Muscle layer of duodenum (tissue), 2 donors: Measurements from ENCODE around the gene TMEM115.
A peak's percentile ranks its signal among the peaks of the same experiment; 100 is the strongest.

ENCODE experiments used
- H3K27ac ChIP-seq: one replicate; pipeline ENCODE4 v1.7.0; 2013; ENCODE audit warnings: mild to moderate bottlenecking, low read length
- H3K27me3 ChIP-seq: one replicate; pipeline ENCODE4 v1.7.0; 2013; ENCODE audit warnings: low read depth, mild to moderate bottlenecking, control low read depth, low read length
- H3K36me3 ChIP-seq, 2 donors: one replicate each; pipeline ENCODE4 v1.7.0; 2013; ENCODE audit warnings: low read length in 2 of 2, control low read depth in 1 of 2, mild to moderate bottlenecking in 1 of 2; ENCODE audit not compliant: insufficient read depth in 2 of 2, control insufficient read depth in 1 of 2
- H3K4me1 ChIP-seq, 2 donors: one replicate each; pipeline ENCODE4 v1.7.0; 2013; ENCODE audit warnings: low read length in 2 of 2, mild to moderate bottlenecking in 2 of 2, control low read depth in 1 of 2, moderate library complexity in 1 of 2; ENCODE audit not compliant: insufficient read depth in 2 of 2, control insufficient read depth in 1 of 2
- H3K4me3 ChIP-seq, 2 donors: one replicate each; pipeline ENCODE4 v1.7.0; 2013; ENCODE audit warnings: low read length in 2 of 2, low read depth in 1 of 2, mild to moderate bottlenecking in 1 of 2
- H3K9me3 ChIP-seq, 2 donors: one replicate each; pipeline ENCODE4 v1.7.0; 2013; ENCODE audit warnings: low read length in 2 of 2, control low read depth in 1 of 2, mild to moderate bottlenecking in 1 of 2; ENCODE audit not compliant: control insufficient read depth in 1 of 2
- donor health status: healthy.

The TMEM115 gene

GRCh38 chr3:50350213-50350526 is 9.2 kb downstream of the TMEM115 start:
- H3K4me1 ChIP-seq = peaks cover 18 to 40% of the 10 kb centered on the region in 2 donors
- H3K9me3 ChIP-seq = no peaks in the 10 kb centered on the region
- peaks cover 22 to 43% of the 10 kb centered on the region in 2 donors for H3K36me3 ChIP-seq
- peak overlapping the region; percentile 90 for H3K27ac ChIP-seq
- H3K27me3 ChIP-seq = no peaks in the 10 kb centered on the region
- H3K4me3 ChIP-seq = peak overlapping the region; percentile 83 to 94

GRCh38 chr3:50347187-50347813 is 12.0 kb downstream of the TMEM115 start:
- H3K4me1 ChIP-seq = peaks cover 18 to 43% of the 10 kb centered on the region in 2 donors

DNA sequence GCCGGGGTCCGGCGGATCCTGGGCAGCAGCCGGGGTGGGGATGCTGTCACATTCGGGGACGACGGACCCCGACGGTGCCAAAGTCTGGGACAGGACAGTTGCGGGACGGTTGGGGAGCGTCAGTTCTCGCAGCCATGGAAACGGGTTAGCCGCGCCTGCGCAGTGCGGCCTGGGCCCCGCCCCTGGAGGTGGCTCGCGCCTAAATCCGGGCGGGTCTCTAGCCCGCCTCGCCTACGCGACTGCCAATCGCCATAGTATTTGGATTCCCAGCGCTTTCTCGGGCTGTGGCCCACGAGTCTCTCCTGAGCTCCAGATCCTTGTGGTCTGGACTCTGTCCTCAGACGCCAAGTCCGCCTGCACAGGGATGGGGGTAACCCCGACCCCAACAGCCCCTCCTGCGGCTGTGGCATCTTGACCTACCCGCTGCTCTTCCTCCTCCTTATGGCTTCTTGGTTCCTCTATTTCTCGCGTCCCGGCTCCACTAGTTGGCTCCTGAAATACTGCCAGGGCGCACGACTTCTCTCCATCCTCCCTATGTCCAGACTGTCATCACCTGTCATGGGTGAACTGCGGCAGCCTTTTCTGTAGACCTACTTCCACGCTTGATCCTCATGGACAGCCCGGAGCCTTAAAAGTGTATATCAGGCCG is 13.6 kb downstream of the TMEM115 start, which contains the start of gene ZMYND10:
ZMYND10 (minus strand) TSS at position 147 of the 649 bp plus-strand sequence. CDS start 153 bp downstream, outside the sequence.
- Histone ChIP-seq H3K4me1 (peaks cover 20 to 44% of the 10 kb centered on the region in 2 donors), H3K4me3 (peak within 1 kb of the TSS; percentile 53 to 61), H3K27ac (no peak within 1 kb of the TSS), H3K9me3 (no peaks in the 10 kb centered on the region), H3K27me3 (no peaks in the 10 kb centered on the region), H3K36me3 (peaks cover 5 to 18% of the 10 kb centered on the region in 2 donors)

More at GRCh38 chr3:50347187-50347813, 12.0 kb downstream of the TMEM115 start:
- Histone ChIP-seq H3K36me3 (peaks cover 5 to 20% of the 10 kb centered on the region in 2 donors), H3K9me3 (no peaks in the 10 kb centered on the region), H3K4me3 (no peak overlapping the region), H3K27me3 (no peaks in the 10 kb centered on the region), H3K27ac (no peak overlapping the region)

DNA sequence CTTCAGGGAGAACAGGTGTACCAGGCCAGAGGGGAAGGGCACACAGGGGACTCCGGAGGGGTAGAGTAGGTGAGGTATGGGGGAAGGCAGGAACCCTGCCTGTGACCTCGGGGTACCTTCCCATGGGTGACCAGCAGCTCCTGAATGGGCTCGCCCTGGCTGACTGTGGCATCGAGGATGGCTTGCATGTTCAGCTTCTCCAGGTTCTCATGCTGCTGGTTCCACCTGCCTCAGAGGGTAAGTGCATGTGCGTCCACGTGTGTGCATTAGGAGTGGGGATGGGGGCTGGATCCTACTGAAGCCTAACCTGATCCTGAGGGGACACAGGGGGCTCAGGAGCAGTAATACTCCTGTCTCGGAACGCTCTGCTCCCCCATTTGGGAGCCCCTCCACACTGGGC is 14.3 kb downstream of the TMEM115 start:
- H3K27ac ChIP-seq = no peak overlapping the region
- H3K4me1 ChIP-seq = peaks cover 16 to 48% of the 10 kb centered on the region in 2 donors
- H3K36me3 ChIP-seq = peaks cover 5 to 17% of the 10 kb centered on the region in 2 donors
- H3K9me3 ChIP-seq = no peaks in the 10 kb centered on the region
- H3K27me3 ChIP-seq = no peaks in the 10 kb centered on the region
- peak overlapping the region; percentile 53 to 61 for H3K4me3 ChIP-seq

- H3K4me1 ChIP-seq = peaks cover 13 to 46% of the 10 kb centered on the region in 2 donors
- no peaks in the 10 kb centered on the region for H3K9me3 ChIP-seq
- no peaks in the 10 kb centered on the region for H3K27me3 ChIP-seq
- H3K4me3 ChIP-seq = no peak overlapping the region
- no peak overlapping the region for H3K27ac ChIP-seq
- peaks cover 0 to 7% of the 10 kb centered on the region in 2 donors for H3K36me3 ChIP-seq
These were observed 16.3 kb downstream of the TMEM115 start for GRCh38 chr3:50342813-50343633.

- Histone ChIP-seq H3K27ac (no peak overlapping the region), H3K4me3 (no peak overlapping the region), H3K4me1 (peaks cover 13 to 44% of the 10 kb centered on the region in 2 donors), H3K27me3 (no peaks in the 10 kb centered on the region), H3K36me3 (no peaks in the 10 kb centered on the region), H3K9me3 (no peaks in the 10 kb centered on the region)
These were observed 17.2 kb downstream of the TMEM115 start for GRCh38 chr3:50341996-50342650.

DNA sequence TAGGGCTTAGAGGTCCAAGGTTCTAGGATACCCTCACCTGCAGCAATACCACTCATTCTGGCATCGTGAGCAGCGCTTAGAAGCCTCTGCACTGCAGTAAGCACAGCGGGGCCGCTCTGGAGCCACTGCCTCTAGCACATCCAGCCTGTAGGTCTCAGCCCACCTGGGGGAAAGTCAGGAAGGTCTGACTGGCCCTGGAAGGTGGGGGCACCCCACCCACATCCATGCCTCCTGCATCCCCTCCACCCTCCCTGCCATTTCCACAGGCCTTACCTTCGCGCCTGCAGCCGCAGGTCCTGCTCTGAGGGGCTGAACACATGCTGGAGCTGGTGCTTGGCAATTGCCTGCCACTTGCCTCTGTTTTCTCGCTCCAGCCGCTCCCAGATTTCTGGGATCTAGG is 17.8 kb downstream of the TMEM115 start:
- no peak overlapping the region for H3K27ac ChIP-seq
- peaks cover 13 to 47% of the 10 kb centered on the region in 2 donors for H3K4me1 ChIP-seq

DNA sequence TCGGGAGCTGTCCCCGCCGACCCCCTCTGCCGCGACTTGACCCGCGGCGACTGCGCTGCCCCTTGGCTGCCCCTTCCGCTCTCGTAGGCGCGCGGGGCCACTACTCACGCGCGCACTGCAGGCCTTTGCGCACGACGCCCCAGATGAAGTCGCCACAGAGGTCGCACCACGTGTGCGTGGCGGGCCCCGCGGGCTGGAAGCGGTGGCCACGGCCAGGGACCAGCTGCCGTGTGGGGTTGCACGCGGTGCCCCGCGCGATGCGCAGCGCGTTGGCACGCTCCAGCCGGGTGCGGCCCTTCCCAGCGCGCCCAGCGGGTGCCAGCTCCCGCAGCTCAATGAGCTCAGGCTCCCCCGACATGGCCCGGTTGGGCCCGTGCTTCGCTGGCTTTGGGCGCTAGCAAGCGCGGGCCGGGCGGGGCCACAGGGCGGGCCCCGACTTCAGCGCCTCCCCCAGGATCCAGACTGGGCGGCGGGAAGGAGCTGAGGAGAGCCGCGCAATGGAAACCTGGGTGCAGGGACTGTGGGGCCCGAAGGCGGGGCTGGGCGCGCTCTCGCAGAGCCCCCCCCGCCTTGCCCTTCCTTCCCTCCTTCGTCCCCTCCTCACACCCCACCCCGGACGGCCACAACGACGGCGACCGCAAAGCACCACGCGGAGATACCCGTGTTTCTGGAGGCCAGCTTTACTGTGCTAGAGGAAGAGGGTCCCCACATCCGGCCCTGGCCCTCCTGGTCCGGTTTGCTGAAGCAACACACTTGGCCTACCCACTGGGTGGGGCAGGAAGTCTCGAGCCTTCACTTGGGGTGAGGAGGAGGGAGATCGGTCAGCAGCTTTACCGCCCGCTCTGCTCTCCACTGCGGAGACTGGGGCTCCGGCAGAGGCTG is 18.6 kb downstream of the TMEM115 start, which contains the start of gene RASSF1:
RASSF1 (minus strand) TSS at position 389 of the 882 bp plus-strand sequence; CDS start at position 358, 31 bp downstream.
- Histone ChIP-seq H3K36me3 (peaks cover 0 to 8% of the 10 kb centered on the region in 2 donors), H3K4me1 (peaks cover 13 to 51% of the 10 kb centered on the region in 2 donors), H3K4me3 (peak within 1 kb of the TSS; percentile 59 to 74)

More for the DNA sequence above, 17.8 kb downstream of the TMEM115 start:
- no peaks in the 10 kb centered on the region for H3K9me3 ChIP-seq
- H3K27me3 ChIP-seq = no peaks in the 10 kb centered on the region
- peak overlapping the region; percentile 59 to 74 for H3K4me3 ChIP-seq
- H3K36me3 ChIP-seq = peaks cover 0 to 6% of the 10 kb centered on the region in 2 donors

GRCh38 chr3:50340147-50340447 is 19.2 kb downstream of the TMEM115 start:
- Histone ChIP-seq H3K4me1 (peaks cover 13 to 47% of the 10 kb centered on the region in 2 donors), H3K27me3 (no peaks in the 10 kb centered on the region), H3K36me3 (peaks cover 0 to 8% of the 10 kb centered on the region in 2 donors), H3K9me3 (no peaks in the 10 kb centered on the region), H3K27ac (peak overlapping the region; percentile 69), H3K4me3 (peak overlapping the region; percentile 59 to 74)

More for the DNA sequence above, 18.6 kb downstream of the TMEM115 start, which contains the start of gene RASSF1:
- no peaks in the 10 kb centered on the region for H3K27me3 ChIP-seq
- no peaks in the 10 kb centered on the region for H3K9me3 ChIP-seq
- peak within 1 kb of the TSS; percentile 69 for H3K27ac ChIP-seq

DNA sequence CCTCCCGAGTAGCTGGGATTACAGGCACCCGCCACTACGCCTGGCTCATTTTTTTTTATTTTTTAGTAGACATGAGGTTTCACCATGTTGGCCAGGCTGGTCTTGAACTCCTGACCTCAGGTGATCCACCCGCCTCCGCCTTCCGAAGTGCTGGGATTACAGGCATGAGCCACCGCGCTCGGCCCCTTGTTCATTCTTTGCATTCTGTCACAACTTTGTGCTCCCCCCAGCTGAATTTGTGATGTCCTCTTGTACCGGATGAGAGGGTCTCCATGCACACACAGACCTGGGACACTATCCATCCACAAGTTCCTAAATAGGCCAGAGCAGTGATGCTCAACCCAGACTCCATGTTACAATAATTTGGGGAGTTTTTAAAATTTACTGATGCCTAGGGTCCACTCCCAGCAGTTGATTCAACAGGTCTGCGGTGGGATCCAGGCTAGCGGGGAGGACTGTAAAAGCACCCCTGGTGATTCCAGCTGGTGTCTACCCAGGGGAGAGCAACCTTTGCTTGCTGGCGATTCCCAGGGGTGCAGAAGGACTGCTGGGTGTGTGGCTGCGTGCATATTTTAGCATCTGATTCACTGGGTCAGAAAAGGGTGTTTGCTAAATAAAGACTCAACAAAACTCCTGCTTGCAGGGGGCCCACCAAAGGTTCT is 19.7 kb downstream of the TMEM115 start:
- peak overlapping the region; percentile 69 for H3K27ac ChIP-seq
- peaks cover 0 to 8% of the 10 kb centered on the region in 2 donors for H3K36me3 ChIP-seq
- H3K27me3 ChIP-seq = no peaks in the 10 kb centered on the region
- H3K9me3 ChIP-seq = no peaks in the 10 kb centered on the region
- H3K4me1 ChIP-seq = peaks cover 13 to 46% of the 10 kb centered on the region in 2 donors
- H3K4me3 ChIP-seq = peak overlapping the region; percentile 59 to 74
